ENCODE data around the gene HPSE2.
"Not testable (repeated sequence)": the region's sequence is repeated elsewhere in the genome, so short reads cannot be mapped to it uniquely, and the experiment has no call there.

Gene HPSE2

DNA sequence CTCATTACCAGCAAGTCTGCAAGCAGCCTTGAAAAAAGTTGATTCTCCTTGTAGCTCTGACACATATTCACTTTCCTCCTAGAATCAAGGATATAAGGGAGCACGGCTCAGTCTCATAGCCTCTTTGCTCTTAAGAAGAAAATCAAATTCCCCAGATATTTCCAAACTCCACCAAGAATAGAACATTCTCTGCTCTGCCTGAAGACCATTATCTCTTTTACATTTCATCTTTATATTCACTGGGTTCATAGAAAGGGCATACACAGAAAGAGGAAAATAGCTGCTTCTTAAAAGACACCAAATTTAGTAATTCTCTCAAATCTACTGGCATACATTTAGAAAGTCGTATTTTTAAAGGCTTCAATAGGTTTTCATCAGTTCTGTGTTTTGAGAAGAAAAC lies 92.0 kb downstream of the HPSE2 start:
- no peak for DNase-seq

DNA sequence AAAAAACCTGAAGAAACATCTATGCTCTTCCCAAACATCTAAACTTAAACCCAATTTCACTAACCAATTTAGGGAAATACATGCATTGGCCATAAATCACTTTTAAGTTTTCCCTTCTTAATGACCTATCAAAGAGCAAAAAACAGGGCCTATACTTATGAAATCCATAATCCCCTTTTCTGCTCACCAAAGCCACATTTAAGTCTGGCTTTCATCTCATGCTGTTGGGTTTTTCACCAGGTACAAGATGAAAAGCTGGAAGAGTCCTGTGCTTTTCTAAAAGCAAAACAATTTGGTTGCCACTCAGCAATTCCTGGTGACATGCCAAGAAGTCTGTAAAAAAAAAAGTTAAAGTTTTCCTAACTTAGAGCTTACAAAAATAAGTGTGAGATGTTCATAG lies 92.6 kb downstream of the HPSE2 start:
- no peak for DNase-seq

DNA sequence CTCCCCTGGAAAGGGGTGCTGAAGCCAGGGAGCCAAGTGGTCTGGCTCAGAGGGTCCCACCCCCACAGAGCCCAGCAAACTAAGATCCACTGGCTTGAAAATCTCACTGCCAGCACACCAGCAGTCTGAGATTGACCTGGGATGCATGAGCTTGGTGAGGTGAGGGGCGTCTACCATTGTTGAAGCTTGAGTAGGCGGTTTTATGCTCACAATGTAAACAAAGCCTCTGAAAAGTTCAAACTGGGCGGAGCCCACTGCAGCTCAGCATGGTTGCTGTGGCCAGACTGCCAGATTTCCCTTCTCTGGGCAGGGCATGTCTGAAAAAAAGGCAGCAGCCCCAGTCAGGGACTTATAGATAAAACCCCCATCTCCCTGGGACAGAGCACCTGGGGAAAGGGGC lies 102.8 kb downstream of the HPSE2 start:
- DNase-seq: not testable (repeated sequence)

DNA sequence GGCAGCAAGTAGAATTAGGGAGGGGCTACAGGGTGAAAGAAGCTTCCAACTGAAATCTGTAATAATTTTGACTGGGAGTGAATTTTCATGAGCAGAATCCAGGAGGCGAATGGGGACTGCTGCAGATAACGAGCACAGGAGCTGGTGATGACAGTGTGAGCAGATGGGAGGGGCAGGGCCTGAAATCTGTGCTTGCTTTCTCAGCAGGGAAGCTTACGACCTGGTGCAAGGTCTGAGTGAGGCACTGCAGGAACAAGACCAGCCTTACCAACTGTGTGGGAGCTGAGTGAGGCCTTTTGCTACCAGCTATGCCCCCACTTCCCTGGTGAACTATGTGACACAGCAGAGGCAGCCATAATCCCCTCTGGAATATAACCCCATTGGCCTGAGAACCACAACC lies 109.8 kb downstream of the HPSE2 start:
- DNase-seq: no peak

DNA sequence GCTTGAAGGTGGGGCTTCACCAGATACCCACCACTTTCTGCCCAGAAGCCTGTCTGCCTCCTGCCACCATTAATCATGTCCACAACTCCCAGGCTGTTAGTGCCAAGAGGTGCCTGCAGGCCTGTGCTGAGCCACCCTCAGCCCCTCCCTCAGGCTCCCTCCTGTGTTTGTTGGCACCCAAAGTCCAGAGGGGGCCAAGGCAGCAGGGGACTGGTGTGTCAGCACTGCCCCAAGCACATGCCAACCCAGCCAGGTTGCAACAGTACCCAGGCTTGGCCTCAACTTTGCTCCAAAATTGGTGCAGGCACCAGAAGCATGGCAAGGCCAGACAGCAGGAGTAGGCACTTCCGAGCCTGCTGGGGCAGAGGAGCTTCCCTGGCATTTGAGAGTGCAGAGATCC lies 111.3 kb downstream of the HPSE2 start:
- no peak for DNase-seq

DNA sequence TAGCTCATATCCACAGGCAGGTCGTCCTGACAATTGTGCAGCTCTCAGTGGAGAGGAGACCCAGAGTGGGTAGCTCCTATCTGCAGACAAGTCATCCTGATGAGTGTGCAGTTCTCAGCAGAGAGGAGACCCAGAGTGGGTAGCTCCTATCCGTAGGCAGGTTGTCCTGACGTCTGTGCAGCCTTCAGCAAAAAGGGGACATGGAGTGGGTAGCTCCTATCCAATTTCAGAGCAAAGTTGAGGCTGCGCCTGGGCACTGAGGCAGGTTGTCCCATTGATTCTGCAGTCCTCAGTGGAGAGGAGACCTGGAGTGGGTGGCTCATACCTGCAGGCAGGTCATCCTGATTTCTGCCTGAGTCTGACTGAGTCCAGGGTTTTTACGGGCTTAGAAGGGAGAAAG lies 111.8 kb downstream of the HPSE2 start:
- DNase-seq: no peak

DNA sequence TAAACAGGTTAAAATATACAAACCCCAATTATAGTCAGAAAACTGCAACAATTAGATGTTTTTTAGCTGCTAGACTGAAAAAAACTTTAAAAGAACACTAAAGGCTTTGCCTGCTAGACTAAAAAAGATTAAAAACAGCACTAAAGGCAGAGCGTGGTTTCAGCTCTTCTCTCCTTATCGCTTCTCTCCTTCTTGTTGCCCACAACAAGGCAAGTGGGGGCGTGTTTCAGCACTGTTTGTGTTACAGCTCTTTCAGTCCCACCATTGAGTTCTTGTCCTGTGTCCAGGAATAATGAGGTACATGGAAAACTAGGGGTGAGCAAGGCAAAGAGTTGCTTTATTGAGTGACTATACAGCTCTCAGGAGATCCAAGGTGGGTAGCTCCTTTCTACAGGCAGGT lies 112.3 kb downstream of the HPSE2 start:
- no peak for DNase-seq

DNA sequence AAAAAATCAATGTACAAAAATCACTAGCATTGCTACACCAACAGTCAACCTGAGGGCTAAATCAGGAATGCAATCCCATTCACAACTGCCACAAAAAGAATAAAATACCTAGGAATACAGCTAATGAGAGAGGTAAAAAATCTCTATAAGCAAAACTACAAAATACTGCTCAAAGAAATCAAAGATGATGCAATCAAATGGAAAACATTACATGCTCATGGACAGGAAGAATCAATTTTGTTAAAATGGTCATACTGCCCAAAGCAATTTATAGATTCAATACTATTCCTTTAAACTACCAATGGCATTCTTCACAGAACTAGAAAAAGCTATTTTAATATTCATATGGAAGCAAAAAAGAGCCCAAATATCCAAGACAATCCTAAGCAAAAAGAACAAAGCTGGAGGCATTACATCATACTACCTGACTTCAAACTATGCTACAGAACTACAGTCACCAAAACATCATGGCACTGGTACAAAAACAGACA lies 116.3 kb downstream of the HPSE2 start:
- DNase-seq: no peak

DNA sequence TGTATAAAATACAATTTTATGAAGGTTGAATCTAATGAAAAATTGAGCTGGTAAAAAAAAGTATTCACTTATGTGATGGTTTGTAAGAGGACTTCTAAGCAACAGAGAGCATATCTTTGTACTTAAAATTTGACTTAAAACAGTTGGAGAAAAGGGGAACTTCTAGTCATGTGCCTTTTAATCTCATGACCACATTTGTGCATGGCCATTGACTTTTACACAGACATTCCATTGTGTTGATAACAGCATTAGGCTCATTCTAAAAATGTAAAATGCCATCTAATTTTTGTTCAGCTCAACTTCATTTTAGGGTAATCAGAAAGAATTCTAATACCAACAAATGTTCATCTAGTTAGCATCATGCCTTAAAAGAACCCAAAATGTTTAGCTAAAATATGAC lies 119.9 kb downstream of the HPSE2 start:
- no peak for DNase-seq

DNA sequence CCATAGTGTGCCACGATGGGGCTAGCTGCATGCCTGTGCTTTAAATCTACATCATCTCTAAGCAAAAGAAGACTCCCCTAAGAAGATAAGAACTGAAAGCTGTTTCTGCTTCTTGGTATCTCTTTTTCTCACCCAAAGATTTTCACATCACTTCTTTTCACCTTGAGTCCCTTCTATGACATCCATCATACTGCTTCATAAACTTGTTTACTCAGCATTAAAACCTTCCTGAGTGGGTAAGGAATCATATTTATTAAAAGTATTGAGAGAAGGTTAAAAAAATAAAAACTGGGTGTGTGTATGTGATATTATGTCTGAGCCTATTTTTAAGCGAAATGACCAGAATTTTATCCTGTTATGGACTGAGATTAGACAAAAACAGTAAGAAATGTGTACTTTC lies 150.3 kb downstream of the HPSE2 start:
- no peak for DNase-seq

DNA sequence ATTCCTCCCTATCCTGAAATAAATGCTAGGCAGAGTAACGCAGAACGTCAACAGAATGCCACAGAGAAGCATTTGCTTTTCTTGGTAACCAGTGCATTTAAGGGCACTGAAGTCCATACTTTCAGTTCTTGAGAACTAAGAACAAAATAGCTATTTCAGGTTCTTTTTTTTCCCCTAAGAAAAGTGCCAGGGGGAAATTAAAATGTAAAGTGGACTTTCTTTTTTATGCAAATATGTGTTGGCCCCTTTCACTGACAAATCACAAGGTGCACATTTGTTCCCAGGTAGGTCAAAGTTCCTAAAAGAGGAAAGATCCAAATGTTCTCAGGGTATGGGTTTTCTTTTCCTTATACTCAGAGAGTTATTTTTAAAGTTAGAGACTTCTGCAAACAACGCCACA lies 151.5 kb downstream of the HPSE2 start:
- DNase-seq: no peak

DNA sequence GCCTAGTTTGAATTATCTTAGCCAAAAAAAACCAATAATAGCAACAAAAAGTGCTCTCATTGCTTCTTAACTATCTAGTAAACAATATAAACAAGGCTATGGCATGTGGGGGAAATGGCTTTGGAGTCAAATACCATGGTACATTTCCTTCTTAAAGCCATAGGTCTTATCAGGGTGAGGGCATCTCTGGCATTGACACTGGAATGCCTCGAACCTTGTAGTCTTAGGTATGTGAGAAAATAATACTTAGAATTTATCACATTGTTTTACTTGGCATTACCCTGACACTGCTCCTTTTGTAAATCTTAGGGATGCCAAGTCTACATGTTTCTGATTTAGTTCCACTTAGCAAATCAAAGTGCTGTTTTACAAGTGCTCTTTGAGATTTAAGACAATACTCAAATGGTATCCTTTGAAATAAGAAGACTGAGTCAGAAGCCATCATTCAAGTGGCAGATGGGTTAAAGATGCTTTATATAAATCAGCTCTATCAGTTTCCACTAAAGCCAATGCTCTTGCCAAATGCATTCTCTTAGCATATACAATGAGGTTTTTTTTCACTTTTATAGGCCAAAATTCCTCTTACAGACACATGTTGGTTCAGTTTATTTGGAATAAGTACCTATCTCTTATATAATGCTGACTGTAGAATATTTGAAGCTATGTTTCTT lies 155.2 kb downstream of the HPSE2 start:
- DNase-seq: no peak

DNA sequence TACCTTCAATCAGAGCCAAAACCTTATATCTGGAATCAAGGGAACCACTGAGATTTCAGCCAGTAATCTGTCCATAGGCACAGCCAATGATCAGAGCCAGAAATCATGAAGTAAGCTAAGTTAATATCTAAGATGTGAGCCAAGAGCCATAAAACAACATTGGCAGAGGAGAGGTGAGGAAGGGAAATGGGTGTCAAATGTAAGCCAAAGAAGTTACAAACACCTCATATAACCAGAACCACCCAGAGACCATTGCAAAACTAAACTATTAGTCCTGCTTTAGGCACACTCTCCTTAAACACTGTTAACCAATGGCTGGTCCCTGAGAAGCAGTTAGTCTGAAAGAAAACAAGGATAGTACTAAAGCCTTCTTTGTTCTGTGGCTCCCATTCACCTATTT lies 173.1 kb downstream of the HPSE2 start:
- DNase-seq: no peak

DNA sequence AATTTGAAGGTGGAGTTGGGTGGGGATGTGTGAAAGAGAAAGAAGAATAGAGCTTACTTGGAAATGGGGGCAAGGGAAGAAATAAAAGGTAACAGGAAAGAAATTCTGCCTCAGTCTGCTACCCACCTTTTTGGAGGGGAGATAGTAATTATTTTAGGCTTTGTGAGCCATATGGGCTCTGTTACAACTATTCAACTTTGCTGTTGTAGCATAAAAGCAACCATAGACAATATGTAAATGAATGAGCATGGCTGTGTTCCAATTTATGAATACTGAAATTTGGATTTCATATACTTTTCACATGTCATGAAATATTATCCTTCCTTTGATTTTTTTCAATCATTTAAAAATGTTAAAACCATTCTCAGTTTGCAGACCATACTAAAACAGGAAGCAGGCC lies 176.9 kb downstream of the HPSE2 start:
- no peak for DNase-seq

DNA sequence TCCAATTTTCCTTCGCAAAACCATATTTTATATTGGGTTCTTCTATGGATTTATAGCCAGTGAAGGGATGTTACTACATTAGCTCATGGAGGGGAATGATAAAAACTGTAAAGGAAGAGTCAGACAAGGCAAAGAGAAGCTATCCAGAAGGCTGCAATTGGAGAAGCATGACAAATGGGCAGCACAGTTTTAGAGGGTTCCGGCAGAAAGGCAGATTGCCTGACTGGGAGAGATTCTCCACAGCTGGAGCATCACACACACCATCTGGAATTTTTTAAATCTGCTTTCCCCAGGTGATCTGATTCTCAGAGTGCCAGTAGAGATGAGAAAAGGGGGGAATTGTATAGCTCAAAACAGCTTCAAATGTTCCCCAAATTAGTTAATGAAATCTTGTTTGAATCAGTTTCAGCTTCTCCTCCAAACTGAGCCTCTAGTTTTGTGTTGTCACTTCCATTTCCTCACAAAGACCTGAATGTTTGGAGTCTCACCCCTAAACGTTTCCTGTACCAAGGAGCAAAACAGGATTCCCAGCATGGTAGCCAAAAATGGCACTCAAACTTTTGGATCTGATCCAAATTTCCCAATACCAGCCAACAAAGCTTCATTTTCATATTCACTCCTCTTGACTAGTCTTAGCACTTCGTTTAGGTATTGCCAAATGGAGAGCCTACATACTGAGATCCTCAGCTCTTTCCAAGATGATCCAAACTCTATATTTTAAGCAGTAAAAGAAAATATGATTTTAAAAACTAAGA lies 177.5 kb downstream of the HPSE2 start:
- no peak for DNase-seq

DNA sequence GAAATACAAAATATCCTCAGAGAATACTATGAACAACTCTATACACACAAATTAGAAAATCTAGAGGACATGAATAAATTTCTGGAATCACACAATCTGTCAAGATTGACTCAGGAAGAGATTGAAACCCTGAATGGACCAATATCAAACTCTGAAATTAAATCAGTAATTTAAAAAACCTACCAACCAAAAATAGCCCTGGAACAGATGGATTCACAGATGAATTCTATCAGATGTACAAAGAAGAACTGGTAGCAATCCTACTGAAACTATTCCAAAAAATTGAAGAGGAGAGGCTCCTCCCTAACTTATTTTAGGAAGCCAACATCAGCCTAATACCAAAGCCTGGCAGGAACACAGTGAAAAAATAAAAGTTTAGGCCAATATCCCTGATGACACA lies 190.0 kb downstream of the HPSE2 start:
- no peak for DNase-seq

DNA sequence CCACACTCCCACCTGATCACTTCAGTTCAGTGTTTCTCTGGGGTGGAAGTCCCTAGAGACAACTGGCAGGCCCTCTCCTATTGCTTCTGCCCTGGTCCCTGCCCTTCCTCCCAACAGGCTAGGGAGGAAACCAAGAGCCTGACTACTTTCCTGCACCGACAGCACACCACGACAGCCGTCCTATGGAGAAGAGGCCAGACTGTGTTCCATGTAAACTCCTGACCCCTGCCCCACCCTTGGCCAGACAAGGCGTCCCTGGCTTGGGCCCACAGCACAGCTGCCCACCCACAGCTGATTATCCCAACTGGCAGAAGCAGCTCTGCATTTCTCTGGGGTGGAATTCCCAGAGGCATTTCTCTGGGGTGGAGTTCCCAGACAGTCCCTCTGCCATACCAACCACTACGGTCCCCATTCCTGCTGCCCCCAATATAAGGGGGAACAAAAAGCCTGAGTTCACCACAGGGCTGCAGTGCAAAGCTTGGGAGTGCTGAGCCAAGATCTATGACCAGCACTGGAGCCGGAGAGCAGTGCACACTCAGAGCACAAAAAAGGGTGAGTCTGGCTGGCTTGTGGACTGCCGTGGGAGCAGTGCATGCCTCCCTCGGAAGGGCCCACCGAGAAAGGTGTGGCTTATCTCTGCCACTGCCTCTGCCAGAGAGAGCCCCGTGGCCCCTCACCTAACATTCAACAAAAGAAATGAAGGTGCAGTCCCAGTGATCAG lies 193.4 kb downstream of the HPSE2 start:
- no peak for DNase-seq

DNA sequence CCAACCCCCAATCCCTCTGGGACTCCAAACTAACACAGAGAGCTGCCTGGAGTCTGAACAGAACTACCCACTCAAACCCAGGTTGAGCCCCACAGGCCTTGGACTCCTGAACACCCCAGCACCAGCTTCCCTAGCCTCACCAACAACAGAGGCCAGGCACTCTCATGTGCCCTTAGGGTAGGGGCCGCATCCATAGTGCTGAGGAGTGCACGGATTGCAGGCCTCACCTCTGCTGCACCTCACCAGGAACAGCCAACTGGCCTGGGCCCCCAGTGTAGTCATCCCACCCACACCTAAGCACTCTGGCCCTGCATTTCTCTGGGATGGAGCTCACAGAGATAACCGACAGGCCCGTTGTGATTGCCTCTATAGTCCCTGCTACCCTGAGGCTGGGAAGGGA lies 194.2 kb downstream of the HPSE2 start:
- no peak for DNase-seq

DNA sequence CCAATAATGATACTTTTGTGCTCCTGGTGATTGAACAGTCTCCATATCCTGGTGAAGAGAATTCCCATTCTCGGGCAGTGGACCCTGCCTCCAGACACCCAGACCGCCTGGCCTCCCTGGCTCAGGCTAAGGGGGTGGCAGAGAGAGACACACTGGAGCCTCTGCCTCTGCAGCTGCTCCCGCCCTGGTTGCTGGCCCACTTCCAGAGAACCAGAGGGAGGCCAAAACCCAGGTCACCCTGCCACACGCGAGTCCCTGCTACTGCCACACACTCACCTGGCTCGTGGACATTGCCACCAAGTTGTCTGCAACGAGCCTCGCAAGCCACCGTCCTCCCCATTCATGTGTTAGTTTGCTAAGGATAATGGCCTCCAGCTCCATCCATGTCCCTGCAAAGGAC lies 221.8 kb downstream of the HPSE2 start:
- DNase-seq: no peak

DNA sequence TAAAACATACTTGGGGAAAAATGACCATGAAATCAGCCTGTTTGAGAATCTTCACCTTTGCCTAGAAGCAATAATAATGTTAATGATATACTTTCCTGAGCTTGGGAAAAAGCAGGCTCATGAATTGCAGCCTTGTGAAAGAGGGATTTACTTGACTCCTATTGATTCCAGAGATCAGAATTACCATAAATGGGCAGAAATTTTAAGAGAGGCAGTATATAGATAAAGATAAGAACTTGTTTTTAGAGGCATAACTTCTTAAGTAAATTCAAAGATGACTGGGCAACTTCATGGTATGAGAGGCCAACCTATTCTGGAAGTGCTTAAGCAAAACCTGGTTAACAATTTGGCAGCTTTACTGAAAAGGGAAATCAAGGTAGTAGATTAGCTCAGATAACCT lies 225.4 kb downstream of the HPSE2 start:
- no peak for DNase-seq

DNA sequence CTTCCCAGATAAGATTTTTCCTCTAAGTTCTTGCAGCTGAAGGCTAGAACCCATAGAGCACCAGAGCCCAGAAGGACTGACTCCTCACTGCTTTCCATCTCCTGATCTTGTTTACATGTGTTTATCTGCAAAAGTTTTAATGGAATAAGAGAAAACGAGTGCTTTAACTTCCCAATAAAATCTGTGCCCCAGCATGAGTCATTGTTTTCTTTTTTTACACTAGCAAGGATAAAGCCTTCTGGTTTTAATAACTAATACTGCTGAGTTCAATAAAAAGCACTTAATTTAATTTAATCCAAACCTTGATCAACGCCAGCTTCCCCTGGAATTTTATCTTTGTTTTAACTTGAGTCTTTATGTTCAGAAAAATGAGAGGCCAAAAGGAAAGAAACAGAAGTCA lies 227.6 kb downstream of the HPSE2 start:
- DNase-seq: no peak

DNA sequence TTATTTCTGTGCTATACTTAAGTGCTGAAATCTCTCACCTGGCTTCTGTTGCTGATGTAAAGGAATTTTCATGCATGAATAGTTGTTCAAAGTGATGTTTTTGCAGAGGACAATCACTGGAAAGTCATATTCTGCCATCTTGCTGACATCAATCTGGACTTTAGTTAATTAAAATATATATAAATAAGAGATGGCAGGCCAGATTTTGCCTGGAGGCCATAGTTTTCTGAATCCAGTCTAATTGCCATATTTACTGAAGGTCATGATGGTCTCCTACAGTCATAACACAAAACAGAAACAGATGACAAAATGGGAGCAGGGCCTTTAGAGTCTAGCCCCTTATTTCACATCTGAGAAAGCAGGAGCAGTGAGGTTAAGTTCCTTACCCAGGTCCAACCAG lies 228.2 kb downstream of the HPSE2 start:
- DNase-seq: no peak

DNA sequence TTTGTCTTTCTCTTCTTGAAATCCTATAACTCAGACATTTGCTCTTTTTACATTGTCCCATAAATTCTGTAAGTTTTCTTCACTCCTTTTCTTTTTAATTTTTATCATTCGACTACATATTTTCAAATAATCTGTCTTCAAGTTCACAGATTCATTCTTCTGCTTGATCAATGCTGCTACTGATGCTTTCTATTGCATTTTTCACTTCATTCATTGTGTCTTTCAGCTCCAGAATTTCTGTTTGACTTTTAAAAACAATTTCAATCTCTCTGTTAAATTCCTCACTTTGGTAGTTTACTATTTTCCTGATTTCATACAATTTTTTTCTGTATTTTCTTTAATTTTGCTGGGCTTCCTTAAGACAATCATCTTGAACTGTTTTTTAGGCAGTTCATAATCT lies 230.4 kb downstream of the HPSE2 start:
- no peak for DNase-seq

DNA sequence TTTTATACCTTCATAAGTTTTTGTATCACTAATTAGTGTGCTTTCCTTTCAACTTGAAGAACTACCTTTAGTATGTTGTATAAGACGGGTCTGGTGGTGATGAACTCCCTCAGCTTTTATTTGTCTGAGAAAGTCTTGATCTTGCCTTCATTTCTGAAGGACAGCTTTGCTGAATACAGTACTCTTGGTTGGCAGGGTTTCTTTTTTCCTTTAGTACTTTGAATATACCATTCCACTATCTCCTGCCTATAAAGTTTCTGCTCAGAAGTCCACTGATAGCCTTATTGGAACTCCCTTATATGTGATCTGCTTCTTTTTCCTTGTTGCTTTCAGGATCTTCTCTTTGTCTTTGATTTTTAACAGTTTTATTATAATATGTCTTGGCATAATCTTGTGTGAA lies 230.9 kb downstream of the HPSE2 start:
- DNase-seq: no peak
